Fibroblast of skin of right quadriceps (primary cell): ENCODE results near the gene HNRNPA2B1.
"Not testable (repeated sequence)": the region's sequence is repeated elsewhere in the genome, so short reads cannot be mapped to it uniquely, and the experiment has no call there.

Experiments
- DNase-seq: peaks from one replicate; pipeline ENCODE4 v3.0.0-alpha.2; 2013

The HNRNPA2B1 gene

DNA sequence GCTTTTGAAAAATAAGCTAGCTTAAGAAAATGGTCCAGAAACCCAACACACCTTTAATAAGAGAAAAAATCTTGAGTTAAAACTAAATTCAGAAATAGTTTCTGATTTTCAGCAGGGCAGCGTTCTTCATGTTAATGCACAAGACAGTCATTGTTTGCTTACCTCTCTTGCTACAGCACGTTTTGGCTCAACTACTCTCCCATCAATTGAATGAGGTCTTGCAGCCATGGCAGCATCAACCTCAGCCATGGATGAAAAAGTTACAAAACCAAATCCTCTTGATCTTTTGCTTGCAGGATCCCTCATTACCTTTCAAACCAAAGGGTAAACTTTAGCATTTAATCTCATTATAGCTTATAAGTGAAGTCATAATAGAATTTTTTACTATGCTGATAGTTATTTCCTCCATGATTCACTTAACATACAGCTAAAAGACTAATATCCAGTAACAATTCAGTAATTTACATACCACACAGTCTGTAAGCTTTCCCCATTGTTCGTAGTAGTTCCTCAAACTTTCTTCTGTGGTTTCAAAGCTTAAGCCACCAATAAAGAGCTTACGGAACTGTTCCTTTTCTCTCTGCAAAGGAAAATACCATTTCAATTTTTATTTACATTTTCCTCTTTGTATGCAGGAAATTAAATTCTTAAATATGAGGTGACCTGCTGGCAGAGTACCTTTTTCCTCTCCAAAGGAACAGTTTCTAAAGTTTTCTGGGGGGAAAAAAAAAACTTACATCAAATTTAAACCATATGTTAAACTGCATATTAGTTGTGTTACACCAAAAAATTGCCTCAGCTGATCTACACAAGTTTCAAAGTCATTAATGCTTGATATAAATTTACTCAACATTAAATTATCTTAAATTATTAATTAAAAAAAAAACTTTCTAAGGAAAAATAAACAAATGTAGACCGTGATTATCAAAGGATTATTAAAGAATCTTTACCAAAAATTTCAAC lies 3.1 kb downstream of the HNRNPA2B1 start:
- no peak for DNase-seq

- no peak for DNase-seq
These were observed 4.5 kb downstream of the HNRNPA2B1 start for GRCh38 chr7:26195867-26196657.

DNA sequence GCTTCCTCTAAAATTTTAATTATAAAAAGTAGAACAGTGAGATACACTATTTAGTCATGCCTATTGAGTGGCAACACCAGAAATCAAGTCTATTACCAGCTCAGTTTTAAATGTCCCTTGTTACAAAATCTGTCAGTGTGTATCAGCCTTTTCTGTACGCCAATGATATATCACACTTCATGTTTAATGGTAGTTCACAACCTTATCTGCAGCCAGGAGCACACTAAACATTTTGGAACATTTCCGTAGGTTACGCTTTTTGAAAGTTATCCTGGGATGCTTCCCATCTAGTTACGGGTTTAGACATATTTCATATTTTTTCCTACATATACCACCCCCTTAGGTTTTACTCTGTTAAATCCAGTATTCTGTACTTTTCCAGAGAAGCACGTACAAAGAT lies 5.4 kb downstream of the HNRNPA2B1 start:
- DNase-seq: no peak

DNA sequence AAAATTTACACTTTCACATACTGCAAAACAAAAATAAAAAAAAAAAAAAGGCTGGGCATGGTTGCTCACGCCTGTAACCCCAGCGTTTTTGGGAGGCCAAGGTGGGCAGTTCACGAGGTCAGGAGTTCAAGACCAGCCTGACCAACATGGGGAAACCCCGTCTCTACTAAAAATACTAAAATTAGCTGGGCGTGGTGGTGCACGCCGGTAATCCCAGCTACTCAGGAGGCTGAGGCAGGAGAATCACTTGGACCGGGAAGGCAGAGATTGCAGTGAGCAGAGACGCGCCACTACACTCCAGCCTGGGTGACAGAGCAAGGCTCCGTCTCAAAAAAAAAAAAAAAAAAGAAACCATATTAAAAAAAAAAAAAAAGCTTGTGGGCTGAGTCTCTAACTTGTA lies 5.8 kb downstream of the HNRNPA2B1 start:
- not testable (repeated sequence) for DNase-seq

DNA sequence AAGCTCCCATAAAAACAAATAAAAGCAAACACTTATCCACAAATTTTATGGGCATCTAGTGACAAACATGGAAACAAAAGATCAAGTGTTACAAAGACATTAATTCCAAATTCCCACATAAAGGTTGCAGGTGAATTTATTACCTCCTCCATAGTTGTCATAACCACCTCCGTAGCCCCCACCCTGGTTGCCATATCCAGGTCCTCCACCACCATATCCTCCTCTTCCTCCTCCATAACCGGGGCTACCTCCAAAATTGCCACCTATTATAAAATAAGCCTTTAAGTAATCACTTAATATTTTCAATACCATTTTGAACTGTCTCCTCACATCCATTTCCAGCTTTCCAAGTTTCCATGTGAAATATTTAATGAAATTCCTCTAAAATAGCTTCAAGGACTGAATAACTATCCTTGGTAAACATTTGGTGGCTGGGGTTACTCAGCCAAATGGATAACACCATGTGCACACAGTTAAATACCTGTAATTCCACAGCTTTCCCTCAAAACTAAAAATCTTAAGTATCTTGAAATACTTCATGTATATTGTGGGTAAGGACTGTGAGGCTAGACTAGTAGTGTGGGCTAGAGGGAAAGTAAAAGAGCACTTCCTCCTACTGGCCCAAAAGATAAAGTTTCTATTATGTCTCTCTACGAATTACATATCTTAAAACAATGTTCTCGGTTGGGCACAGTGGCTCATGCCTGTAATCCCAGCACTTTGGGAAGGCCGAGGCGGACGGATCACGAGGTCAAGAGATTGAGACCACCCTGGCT lies 6.9 kb downstream of the HNRNPA2B1 start:
- no peak for DNase-seq

GRCh38 chr7:26192485-26193087 lies 8.0 kb downstream of the HNRNPA2B1 start:
- DNase-seq: no peak

DNA sequence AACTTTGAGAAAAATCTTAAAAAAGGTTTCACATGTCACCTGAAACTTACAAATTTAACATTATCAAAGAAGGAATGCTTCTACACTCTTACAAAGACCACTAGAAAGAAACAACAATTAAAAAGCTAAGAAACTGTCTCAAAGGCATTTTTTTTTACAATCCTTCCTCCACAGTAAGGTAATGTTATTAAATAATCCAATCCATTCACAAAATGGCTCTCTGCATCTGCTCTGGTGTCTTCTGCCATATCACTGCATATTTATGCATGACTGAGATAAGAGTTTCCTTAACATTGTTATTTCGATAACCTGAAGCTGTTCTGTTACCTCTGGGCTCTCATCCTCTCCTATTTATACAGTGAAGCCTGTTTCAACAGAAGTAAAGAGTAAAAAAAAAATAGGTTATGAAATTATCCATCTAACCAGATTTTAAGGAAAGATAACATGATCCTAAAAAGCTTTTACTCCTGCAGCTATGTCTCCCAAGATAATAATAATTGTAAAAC lies 8.5 kb downstream of the HNRNPA2B1 start:
- DNase-seq: no peak

GRCh38 chr7:26191233-26191973 lies 9.1 kb downstream of the HNRNPA2B1 start:
- DNase-seq: no peak

- DNase-seq: no peak
These were observed 10.1 kb downstream of the HNRNPA2B1 start for GRCh38 chr7:26190417-26190869.

DNA sequence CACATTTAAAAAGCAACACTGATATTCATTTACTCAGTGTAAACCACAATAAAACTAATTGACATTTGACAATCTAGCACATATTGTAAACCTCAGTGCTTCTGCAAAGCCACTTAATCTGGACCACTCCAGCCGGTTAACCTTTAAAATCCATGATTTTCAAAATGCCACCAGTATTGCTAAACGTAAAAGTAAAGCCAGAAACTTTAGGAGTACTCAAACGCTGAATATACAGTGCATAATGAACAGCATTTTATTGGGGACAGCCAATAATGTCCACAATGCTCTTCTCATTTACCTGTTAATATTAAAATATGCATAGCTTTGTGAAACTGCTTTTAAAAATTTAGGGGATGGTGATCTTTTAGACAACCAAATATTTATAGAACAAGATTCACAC lies 10.8 kb downstream of the HNRNPA2B1 start:
- DNase-seq: no peak

DNA sequence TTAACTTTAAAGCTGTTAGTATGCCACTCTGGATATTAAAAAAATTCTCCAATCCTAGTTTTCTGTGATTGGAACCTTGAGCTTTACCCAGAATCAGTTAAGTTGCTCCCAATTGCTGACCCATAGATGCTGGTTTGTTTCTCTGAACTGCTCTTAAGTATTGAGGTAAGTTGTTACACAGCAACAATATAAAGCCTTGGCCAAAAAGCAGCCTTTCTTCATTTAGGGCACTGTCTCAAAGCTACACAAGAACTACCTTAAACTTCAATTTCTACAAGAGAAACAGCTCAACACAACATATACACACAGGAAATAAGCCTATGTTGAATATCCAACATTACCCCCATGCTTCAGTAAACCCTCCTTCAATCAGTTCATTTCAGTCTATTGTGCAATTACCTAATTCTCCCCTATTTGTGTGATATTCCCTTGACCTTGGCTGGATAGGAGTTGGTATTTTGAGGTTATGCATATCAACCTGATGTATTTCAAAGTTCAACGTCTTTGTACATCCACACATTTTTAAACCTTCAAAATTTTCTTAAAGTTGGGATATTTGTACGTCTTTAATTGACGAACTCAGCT lies 11.5 kb downstream of the HNRNPA2B1 start:
- DNase-seq: no peak

DNA sequence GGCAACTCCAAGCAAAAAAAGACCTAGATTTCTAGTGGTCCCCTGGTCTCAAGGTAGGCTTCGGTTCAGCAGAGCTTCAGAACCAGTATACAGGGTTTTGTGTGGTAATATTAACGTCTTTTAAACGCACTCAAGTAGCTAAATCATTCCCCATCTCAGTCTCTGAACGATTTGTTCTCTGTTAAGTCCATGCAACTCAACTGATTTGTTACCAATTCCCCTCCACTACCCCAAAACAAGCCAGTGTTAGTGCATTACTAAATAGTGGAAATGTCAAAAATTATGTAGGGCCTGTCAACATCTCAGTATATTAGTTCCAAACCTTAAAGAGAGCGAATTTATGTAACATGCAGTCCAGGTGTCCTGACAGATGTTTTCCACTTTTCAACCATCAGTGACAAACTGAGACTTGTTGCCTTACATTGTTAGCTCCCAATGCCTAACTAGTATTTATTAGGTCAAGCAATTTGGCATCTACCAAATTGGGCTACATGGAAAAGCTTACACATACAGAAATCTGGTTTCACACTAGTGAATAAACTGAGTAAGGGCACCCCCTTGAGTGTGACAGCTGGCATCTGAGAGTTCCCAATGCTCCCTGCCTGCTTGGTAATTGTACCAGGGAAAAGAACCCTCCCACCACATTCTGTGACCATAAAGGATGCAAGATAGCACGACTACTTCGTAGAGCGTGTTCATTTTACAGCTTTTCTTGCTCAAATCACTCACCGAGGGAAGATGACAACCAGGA lies 12.2 kb downstream of the HNRNPA2B1 start:
- DNase-seq: no peak

GRCh38 chr7:26187380-26188205 lies 13.0 kb downstream of the HNRNPA2B1 start:
- DNase-seq: no peak

DNA sequence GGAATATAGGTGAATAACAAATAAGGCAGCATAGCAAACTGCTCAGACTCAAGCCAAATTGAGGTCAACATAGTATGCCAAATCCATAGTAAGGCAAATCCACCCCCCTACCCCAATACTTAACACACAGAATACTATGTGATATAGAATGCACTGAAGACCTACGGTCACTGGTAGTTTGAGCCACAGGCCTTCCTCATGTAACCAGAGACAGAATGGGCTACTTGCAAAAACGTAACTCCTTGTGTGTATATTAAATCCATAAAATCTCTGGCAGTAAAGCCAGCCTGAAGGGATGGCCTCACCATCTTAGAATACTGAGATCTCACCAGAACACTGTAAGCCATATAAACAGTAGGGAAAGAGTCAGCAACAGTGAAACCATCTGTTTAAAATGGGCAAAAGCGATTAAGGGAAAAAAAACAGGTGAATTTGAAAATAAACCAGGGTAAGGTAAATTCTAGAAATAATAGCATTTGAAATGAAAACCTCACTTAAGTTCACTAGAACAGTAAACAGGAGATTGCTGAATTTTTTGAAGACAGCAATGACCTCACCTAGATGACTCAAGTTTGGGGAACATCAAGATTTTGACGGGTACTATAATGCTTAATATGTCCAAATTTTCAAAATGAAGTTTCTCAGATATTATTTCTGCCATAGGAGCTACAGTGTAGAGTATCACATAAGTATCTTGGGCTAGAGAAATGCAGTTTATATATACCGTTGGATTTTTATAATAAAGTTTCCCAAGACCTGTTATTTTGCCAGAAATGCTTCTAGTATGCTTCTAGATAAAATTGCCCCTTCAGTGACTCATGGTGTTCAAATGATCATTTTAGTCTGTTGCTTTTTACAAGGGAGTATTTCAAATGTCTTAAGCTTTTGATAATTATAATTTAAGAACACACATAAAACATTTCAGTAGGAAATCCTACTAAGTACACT lies 13.9 kb downstream of the HNRNPA2B1 start:
- no peak for DNase-seq

DNA sequence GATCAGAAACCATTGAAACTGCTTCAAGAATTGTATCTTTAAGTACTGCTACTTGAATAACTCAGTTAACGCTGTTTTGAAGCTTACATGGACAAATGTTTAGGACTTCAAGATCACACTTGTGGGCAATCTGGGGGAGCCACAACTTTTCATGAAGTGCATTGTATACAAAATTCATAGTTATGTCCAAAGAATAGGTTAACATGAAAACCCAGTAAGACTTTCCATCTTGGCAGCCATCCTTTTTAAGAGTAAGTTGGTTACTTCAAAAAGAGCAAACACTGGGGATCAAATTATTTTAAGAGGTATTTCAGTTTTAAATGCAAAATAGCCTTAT lies 14.7 kb downstream of the HNRNPA2B1 start:
- no peak for DNase-seq

GRCh38 chr7:26185131-26185843 lies 15.3 kb downstream of the HNRNPA2B1 start:
- no peak for DNase-seq

GRCh38 chr7:26184281-26185101 lies 16.1 kb downstream of the HNRNPA2B1 start:
- not testable (repeated sequence) for DNase-seq
